A549 (cell line): ENCODE measurements around the gene SLC28A3. TPM values are rescaled to one million over a fixed set of nuclear protein-coding genes. Genes with fewer than 3 reads are reported as not detected.
"Not testable (repeated sequence)": the region's sequence is repeated elsewhere in the genome, so short reads cannot be mapped to it uniquely, and the experiment has no call there.

ENCODE experiments used
- ATAC-seq, 2 experiments: fragments of 200-7000 bp in 1 of 2; fragments of >200 bp in 1 of 2; cut with Nextera tagmentation in 1 of 2; cut with Tn5 transposase in 1 of 2; 3 replicates each; pipeline versions ENCODE4 v1.8.0 to v1.9.1; 2018 to 2020; ENCODE audit warnings: mild to moderate bottlenecking in 1 of 2, moderate library complexity in 1 of 2
- CTCF ChIA-PET: fragments of 300-600 bp; sonication (Branson Sonifier 250); formaldehyde crosslinking; extraction: SDS; loops from one replicate; lab custom pipeline; 2021; ENCODE audit warnings: antibody characterized with exemption, inconsistent platforms; lab: Yijun Ruan, JAX
- POLR2A ChIA-PET: fragments of 350-600 bp; formaldehyde crosslinking; extraction: SDS; loops from one replicate; lab custom pipeline; 2021; ENCODE audit warnings: antibody characterized with exemption, inconsistent platforms; lab: Yijun Ruan, JAX
- DNase-seq, 2 experiments: peaks; one replicate each; pipeline versions ENCODE4 v3.0.0 to v3.0.0-alpha.2; 2011 to 2016; ENCODE audit warnings: low read depth in 1 of 2, low spot score in 1 of 2
- FAIRE-seq: peaks from 2 replicates; lab custom pipeline; 2011; peaks lifted over from hg19 to GRCh38; lab: Jason Lieb, UNC
- H3K27ac ChIP-seq, 2 experiments: fragments of >200 bp; sonication (Bioruptor Twin); formaldehyde crosslinking; 3 replicates each; pipeline ENCODE4 v1.5.1; 2016 to 2017
- H3K4me1 ChIP-seq: fragments of >200 bp; sonication (Bioruptor Twin); formaldehyde crosslinking; 3 replicates; pipeline ENCODE4 v1.6.1; 2016
- H3K4me2 ChIP-seq: fragments of >200 bp; sonication (Bioruptor Twin); formaldehyde crosslinking; 3 replicates; pipeline ENCODE4 v1.6.1; 2016
- H3K4me3 ChIP-seq: fragments of >200 bp; sonication (Bioruptor Twin); formaldehyde crosslinking; 3 replicates; pipeline ENCODE4 v1.5.1; 2016
- H3K9me3 ChIP-seq: fragments of >200 bp; sonication (Bioruptor Twin); formaldehyde crosslinking; 3 replicates; pipeline ENCODE4 v1.6.1; 2016
- BHLHE40 ChIP-seq: IDR thresholded peaks from 2 replicates; pipeline ENCODE4 v1.6.1; 2012; ENCODE audit warnings: low read depth, low read length, inconsistent platforms
- FOSL2 ChIP-seq, 2 experiments: fragments of 450-650 bp in 1 of 2; fragments of >200 bp in 1 of 2; sonication (Bioruptor Twin) in 1 of 2; formaldehyde crosslinking; IDR thresholded peaks; 2 replicates each; pipeline versions ENCODE4 v1.5.0 to v1.6.1; 2016 to 2020; ENCODE audit warnings: mild to moderate bottlenecking in 1 of 2, moderate library complexity in 1 of 2
- HOXA7 ChIP-seq: fragments of 250-450 bp; sonication (Bioruptor Pico); IDR thresholded peaks from 2 replicates; pipeline ENCODE4 v1.5.0; 2020; ENCODE audit warnings: mild to moderate bottlenecking, moderate library complexity
- HOXB13 ChIP-seq: fragments of 250-450 bp; sonication (Bioruptor Pico); IDR thresholded peaks from 2 replicates; pipeline ENCODE4 v1.5.0; 2020; ENCODE audit warnings: low read depth, mild to moderate bottlenecking, moderate library complexity
- HOXB5 ChIP-seq: fragments of 250-450 bp; sonication (Bioruptor Pico); IDR thresholded peaks from 2 replicates; pipeline ENCODE4 v1.5.0; 2020; ENCODE audit warnings: mild to moderate bottlenecking, moderate library complexity
- JUN ChIP-seq, 2 experiments: fragments of >200 bp; sonication (Bioruptor Twin); formaldehyde crosslinking; IDR thresholded peaks; 2 replicates in 1 of 2; 3 replicates in 1 of 2; pipeline ENCODE4 v1.6.1; 2016 to 2017
- JUNB ChIP-seq: fragments of >200 bp; sonication (Bioruptor Twin); formaldehyde crosslinking; IDR thresholded peaks from 2 replicates; pipeline ENCODE4 v1.6.1; 2016
- MYC ChIP-seq: IDR thresholded peaks from 2 replicates; pipeline ENCODE4 v1.6.1; 2012; ENCODE audit warnings: mild to moderate bottlenecking, inconsistent platforms, low read length, improper control_type of control experiment, borderline replicate concordance
- NFE2L2 ChIP-seq: fragments of 150-350 bp; conservative IDR thresholded peaks from 2 replicates; pipeline ENCODE4 v1.6.1; 2014; ENCODE audit warnings: low read length
- RARB ChIP-seq: fragments of 250-450 bp; sonication (Bioruptor Pico); IDR thresholded peaks from 2 replicates; pipeline ENCODE4 v1.8.0; 2021; ENCODE audit warnings: mild to moderate bottlenecking, moderate library complexity
- RCOR1 ChIP-seq: fragments of 150-350 bp; IDR thresholded peaks from 2 replicates; pipeline ENCODE4 v1.6.1; 2014; ENCODE audit warnings: antibody characterized with exemption, low read length, low read depth
- SMC3 ChIP-seq: fragments of >200 bp; sonication (Bioruptor Twin); formaldehyde crosslinking; IDR thresholded peaks from 3 replicates; pipeline ENCODE4 v1.6.1; 2018; ENCODE audit warnings: inconsistent platforms
- TP53 ChIP-seq: fragments of 250-450 bp; sonication (Bioruptor Pico); IDR thresholded peaks from 2 replicates; pipeline ENCODE4 v1.5.0; 2021; ENCODE audit warnings: mild to moderate bottlenecking, moderate library complexity
- ZC3H11A ChIP-seq: fragments of 450-650 bp; IDR thresholded peaks from 2 replicates; pipeline ENCODE4 v1.6.1; 2014; ENCODE audit warnings: antibody characterized with exemption, mild to moderate bottlenecking
- WGBS: methylation state at CpG from one replicate; pipeline ENCODE4 v1.1.6; 2017; ENCODE audit errors: missing lambda C conversion rate; 5-methylcytosine and 5-hydroxymethylcytosine counted together
- polyA plus RNA-seq, 4 experiments: library from polyadenylated mRNA; depleted of rRNA in 3 of 4; stranded (reverse); fragments of >200 nt; fragmentation: RNase III in 1 of 4; extraction: RNeasy Plus Mini Kit Qiagen cat#74134 plus additional on column Dnase treatment in 1 of 4; gene quantifications; 2 replicates in 3 of 4; 3 replicates in 1 of 4; pipeline ENCODE4 v1.2.3, GENCODE V29; 2011 to 2017
- TF ChIP-seq, protein P1 (sequence below): fragments of >200 bp; sonication (Bioruptor Twin); formaldehyde crosslinking; IDR thresholded peaks from 3 replicates; pipeline ENCODE4 v1.6.1; 2016
- TF ChIP-seq, protein P2 (sequence below): IDR thresholded peaks from 2 replicates; pipeline ENCODE4 v1.6.1; 2012; ENCODE audit warnings: low read depth, borderline replicate concordance
- TF ChIP-seq, protein P3 (sequence below): fragments of >200 bp; sonication (Bioruptor Twin); formaldehyde crosslinking; IDR thresholded peaks from 2 replicates; pipeline ENCODE4 v1.6.1; 2016
- TF ChIP-seq, protein P4 (sequence below): IDR thresholded peaks from 2 replicates; pipeline ENCODE4 v1.6.1; 2012
- TF ChIP-seq, protein P5 (sequence below): IDR thresholded peaks from 2 replicates; pipeline ENCODE4 v1.6.1; 2012

SLC28A3 gene
- polyA plus RNA-seq, 2 of the 4 experiments (the other 2 are of a cell fraction), result not detected

DNA sequence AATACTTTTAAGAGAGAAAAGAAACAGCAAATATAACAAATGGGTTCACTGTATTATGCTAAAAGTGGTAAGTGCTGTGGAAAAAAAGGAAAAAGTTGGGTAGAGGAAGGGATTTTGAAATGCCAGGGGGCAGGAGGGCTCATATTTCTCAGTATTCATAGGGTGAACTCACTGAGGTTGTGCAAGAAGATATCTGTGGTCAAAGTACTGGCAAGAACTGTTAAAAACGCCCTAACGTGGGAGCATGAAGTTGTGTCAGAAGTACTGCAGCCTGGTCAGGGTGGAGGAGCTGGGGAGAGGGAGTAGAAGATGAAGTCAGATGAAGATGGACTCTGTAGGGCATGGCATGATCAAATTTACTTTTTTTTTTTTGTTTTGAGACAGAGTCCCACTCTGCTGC lies 31.2 kb upstream of the SLC28A3 start:
- no peaks in the 10 kb centered on the region for H3K9me3 ChIP-seq
- POLR2A ChIA-PET, result no interaction called here
- no peak overlapping the region for H3K27ac ChIP-seq
- no peak; a peak in 1 of 6 replicates for ATAC-seq
- FAIRE-seq, result no peak
- 43% methylated on average over 2 of the region's 2 CpGs for WGBS
- no peak overlapping the region for H3K4me2 ChIP-seq
- no peak overlapping the region for H3K4me3 ChIP-seq
- no peak for DNase-seq
- TF ChIP-seq NFE2L2 (no peak), SMC3 (no peak), FOSL2 (IDR thresholded peaks at IDR 0.05) (no peak), FOSL2 (CRISPR knock-in tag; IDR thresholded peaks at IDR 0.05) (no peak), JUN (IDR thresholded peaks at IDR 0.05) (no peak)
- TF ChIP-seq, all 56 proteins: peak for 0
- no peaks in the 10 kb centered on the region for H3K4me1 ChIP-seq
- CTCF ChIA-PET, result no interaction called here

DNA sequence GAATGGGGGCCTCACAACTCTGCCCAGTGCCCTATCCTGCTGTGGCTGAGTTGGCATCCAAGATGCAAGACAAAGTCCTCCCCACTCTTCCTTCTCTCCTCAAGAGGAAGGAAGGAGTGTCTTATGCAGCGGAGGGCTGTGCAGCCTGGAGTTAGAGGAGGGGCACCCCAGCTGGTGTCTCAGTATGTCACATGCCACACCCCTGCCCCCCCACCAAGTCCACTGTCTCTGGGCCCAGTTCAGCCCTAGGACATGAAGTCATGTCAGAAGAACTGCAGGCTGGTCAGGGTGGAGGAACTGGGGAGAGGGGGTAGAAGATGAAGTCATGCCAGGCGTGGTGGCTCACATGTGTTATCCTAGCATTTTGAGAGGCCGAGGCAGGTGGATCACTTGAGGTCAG lies 28.0 kb upstream of the SLC28A3 start:
- no peak for TF ChIP-seq NFE2L2
- TF ChIP-seq RARB (CRISPR knock-in tag), result no peak
- TF ChIP-seq, protein P1, sequence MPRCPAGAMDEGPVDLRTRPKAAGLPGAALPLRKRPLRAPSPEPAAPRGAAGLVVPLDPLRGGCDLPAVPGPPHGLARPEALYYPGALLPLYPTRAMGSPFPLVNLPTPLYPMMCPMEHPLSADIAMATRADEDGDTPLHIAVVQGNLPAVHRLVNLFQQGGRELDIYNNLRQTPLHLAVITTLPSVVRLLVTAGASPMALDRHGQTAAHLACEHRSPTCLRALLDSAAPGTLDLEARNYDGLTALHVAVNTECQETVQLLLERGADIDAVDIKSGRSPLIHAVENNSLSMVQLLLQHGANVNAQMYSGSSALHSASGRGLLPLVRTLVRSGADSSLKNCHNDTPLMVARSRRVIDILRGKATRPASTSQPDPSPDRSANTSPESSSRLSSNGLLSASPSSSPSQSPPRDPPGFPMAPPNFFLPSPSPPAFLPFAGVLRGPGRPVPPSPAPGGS, result no peak
- TF ChIP-seq TP53 (CRISPR knock-in tag), result no peak
- TF ChIP-seq HOXB13, result no peak
- no peak for TF ChIP-seq JUN (IDR thresholded peaks at IDR 0.05)
- TF ChIP-seq ZC3H11A, result no peak
- TF ChIP-seq HOXA7, result no peak
- TF ChIP-seq RCOR1, result no peak
- TF ChIP-seq HOXB5 (CRISPR knock-in tag), result no peak
- TF ChIP-seq, protein P2, sequence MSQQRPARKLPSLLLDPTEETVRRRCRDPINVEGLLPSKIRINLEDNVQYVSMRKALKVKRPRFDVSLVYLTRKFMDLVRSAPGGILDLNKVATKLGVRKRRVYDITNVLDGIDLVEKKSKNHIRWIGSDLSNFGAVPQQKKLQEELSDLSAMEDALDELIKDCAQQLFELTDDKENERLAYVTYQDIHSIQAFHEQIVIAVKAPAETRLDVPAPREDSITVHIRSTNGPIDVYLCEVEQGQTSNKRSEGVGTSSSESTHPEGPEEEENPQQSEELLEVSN, result no peak
- TF ChIP-seq BHLHE40, result no peak
- TF ChIP-seq, protein P3, sequence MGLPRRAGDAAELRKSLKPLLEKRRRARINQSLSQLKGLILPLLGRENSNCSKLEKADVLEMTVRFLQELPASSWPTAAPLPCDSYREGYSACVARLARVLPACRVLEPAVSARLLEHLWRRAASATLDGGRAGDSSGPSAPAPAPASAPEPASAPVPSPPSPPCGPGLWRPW, result no peak
- no peak for TF ChIP-seq JUNB
- TF ChIP-seq MYC, result no peak
- no peak for TF ChIP-seq SMC3
- TF ChIP-seq, protein P4, sequence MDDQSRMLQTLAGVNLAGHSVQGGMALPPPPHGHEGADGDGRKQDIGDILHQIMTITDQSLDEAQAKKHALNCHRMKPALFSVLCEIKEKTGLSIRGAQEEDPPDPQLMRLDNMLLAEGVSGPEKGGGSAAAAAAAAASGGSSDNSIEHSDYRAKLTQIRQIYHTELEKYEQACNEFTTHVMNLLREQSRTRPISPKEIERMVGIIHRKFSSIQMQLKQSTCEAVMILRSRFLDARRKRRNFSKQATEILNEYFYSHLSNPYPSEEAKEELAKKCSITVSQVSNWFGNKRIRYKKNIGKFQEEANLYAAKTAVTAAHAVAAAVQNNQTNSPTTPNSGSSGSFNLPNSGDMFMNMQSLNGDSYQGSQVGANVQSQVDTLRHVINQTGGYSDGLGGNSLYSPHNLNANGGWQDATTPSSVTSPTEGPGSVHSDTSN, result no peak
- TF ChIP-seq, protein P5, sequence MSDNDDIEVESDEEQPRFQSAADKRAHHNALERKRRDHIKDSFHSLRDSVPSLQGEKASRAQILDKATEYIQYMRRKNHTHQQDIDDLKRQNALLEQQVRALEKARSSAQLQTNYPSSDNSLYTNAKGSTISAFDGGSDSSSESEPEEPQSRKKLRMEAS, result no peak
- Histone ChIP-seq H3K4me3 (no peak overlapping the region), H3K4me1 (no peaks in the 10 kb centered on the region), H3K9me3 (no peaks in the 10 kb centered on the region), H3K4me2 (no peak overlapping the region), H3K27ac (no peak overlapping the region)
- 61% methylated on average over 3 of the region's 3 CpGs for WGBS
- ATAC-seq (no peak), FAIRE-seq (no peak), DNase-seq (no peak)
- ChIA-PET POLR2A (no interaction called here), CTCF (no interaction called here)

DNA sequence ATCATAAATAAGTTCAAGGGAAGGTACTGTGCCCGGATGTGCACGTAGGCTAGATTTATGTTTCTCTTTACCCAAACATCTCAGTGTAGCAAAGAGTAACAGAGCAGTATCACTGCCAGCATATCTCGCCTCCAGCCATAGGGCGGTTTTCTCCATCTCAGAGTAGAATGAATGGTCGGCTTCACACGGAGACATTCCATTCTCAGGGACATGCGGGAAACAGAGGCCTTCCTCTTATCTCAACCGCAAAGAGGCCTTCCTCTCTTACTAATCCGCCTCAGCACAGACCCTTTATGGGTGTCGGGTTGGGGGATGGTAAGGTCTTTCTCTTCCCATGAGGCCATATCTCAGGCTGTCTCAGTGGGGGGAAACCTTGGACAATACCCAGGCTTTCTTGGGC lies 27.2 kb upstream of the SLC28A3 start:
- H3K4me2 ChIP-seq, H3K4me1 ChIP-seq, FAIRE-seq, CTCF ChIA-PET, POLR2A ChIA-PET, DNase-seq, H3K4me3 ChIP-seq, H3K27ac ChIP-seq, ATAC-seq, H3K9me3 ChIP-seq: not testable (repeated sequence)
- WGBS, result 62% methylated on average over 10 of the region's 10 CpGs
